Measurements from ENCODE around the gene ZNF366. TPM values are rescaled to one million over a fixed set of nuclear protein-coding genes. Genes with fewer than 3 reads are reported as not detected.

ZNF366 gene
- total RNA-seq, 1 experiment from 2014 or later: not detected

DNA sequence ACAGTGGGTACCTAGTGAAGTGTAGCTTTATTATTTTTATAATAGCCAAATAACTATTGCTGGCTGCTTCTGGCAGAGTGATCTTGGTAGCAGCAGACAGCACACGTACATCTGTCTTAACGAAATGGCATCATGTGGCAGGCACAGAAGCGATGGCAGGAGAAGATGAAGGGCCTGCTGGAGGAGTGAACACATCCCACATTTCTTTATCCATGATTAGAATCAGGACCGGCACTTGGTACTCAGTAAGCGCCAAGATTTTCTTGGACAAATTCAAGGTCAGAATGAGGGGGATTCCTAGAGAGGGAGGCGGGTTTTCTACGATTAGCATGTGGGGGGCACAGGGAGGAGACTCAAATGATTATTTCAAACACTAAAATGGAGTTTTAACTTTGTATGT, 23.0 kb upstream of the ZNF366 start:
- no TSS peak for BruUV-seq (replicated peaks)
- TF ChIP-seq, protein P1, sequence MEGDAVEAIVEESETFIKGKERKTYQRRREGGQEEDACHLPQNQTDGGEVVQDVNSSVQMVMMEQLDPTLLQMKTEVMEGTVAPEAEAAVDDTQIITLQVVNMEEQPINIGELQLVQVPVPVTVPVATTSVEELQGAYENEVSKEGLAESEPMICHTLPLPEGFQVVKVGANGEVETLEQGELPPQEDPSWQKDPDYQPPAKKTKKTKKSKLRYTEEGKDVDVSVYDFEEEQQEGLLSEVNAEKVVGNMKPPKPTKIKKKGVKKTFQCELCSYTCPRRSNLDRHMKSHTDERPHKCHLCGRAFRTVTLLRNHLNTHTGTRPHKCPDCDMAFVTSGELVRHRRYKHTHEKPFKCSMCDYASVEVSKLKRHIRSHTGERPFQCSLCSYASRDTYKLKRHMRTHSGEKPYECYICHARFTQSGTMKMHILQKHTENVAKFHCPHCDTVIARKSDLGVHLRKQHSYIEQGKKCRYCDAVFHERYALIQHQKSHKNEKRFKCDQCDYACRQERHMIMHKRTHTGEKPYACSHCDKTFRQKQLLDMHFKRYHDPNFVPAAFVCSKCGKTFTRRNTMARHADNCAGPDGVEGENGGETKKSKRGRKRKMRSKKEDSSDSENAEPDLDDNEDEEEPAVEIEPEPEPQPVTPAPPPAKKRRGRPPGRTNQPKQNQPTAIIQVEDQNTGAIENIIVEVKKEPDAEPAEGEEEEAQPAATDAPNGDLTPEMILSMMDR (IDR thresholded peaks at IDR 0.05; ENCODE audit: insufficient read depth in 1 of 2, low read depth in 1 of 2, low read length in 1 of 2, severe bottlenecking in 1 of 2, unreplicated experiment in 1 of 2): no peak
- H3K9me3 Mint-ChIP-seq (ENCODE audit: unreplicated experiment): no peaks in the 10 kb centered on the region

DNA sequence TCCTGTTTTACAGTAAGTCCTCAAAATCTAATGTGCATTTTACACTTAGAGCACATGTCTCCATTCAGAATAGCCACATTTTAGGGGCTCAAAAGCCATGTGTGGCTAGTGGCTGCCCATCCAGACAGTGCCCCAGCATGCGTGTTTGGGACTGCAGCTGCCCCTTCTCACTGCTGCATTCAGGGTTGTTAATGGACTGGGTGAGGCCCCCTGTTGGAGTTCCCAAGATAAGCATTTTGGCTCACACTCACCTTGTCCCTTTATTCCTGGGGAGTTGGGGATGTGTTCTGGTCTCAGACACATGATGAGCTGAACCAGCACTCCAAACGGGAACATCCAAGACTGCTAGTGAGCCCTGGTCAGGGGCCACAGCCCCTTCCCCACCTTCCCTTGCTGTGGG, 22.2 kb upstream of the ZNF366 start:
- no peaks in the 10 kb centered on the region for H3K9me3 Mint-ChIP-seq (ENCODE audit: unreplicated experiment)

More for the DNA sequence above, 23.0 kb upstream of the ZNF366 start:
- CTCF ChIA-PET: no interaction called here
- POLR2A ChIA-PET: no interaction called here
- H3K4me1 Mint-ChIP-seq (ENCODE audit: low read depth, unreplicated experiment): no peaks in the 10 kb centered on the region
- no peak overlapping the region for H3K27ac Mint-ChIP-seq (ENCODE audit: unreplicated experiment)
- no peaks in the 10 kb centered on the region for H3K36me3 ChIP-seq (ENCODE audit: control insufficient read depth, insufficient read depth, low read length)
- H3K4me3 ChIP-seq (ENCODE audit: low read depth, low read length): no peak overlapping the region
- DNase-seq: no peak
- no peaks in the 10 kb centered on the region for H3K27me3 Mint-ChIP-seq (ENCODE audit: insufficient read depth, unreplicated experiment)
- no peaks in the 10 kb centered on the region for H3K4me1 ChIP-seq
- no peaks in the 10 kb centered on the region for H3K9me3 ChIP-seq
- H3K27me3 ChIP-seq (replicated peaks; ENCODE audit: control insufficient read depth, insufficient read depth, low read length): no peaks in the 10 kb centered on the region
- intact Hi-C loops (cut with micrococcal nuclease; ENCODE audit: unreplicated experiment): no loop called here
- no peak overlapping the region for H3K4me3 Mint-ChIP-seq (ENCODE audit: unreplicated experiment)
- H3K36me3 Mint-ChIP-seq (ENCODE audit: insufficient read depth, unreplicated experiment): peaks cover 5% of the 10 kb centered on the region

DNA sequence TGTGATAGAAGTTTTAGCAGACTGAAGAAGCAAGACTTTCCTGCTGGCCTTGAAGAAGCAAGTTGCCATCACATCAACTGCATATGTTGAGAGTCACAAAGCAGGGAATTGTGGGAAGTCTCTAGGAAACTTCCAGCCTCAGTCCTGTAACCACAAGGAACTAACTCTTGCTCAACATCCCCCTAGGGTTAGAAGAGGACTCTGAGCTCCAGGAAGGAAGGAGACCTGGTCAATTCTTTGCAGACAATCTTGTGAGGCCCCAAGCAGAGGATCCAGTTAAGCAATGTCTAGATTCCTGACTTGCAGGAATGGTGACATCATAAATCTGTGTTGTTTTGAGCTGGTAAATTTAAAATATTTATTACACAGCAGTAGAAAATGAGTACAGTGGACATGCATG, 18.6 kb upstream of the ZNF366 start:
- H3K27me3 Mint-ChIP-seq (ENCODE audit: insufficient read depth, unreplicated experiment): no peaks in the 10 kb centered on the region
- Histone ChIP-seq H3K4me3 (ENCODE audit: low read depth, low read length) (no peak overlapping the region), H3K27me3 (replicated peaks; ENCODE audit: control insufficient read depth, insufficient read depth, low read length) (no peaks in the 10 kb centered on the region), H3K36me3 (ENCODE audit: control insufficient read depth, insufficient read depth, low read length) (no peaks in the 10 kb centered on the region), H3K4me1 (no peaks in the 10 kb centered on the region), H3K9me3 (peaks cover 3% of the 10 kb centered on the region; the same call in 1 of the 2 replicates)
- no peak overlapping the region for H3K4me3 Mint-ChIP-seq (ENCODE audit: unreplicated experiment)
- H3K36me3 Mint-ChIP-seq (ENCODE audit: insufficient read depth, unreplicated experiment): peaks cover 5% of the 10 kb centered on the region
- BruUV-seq (replicated peaks): no TSS peak
- DNase-seq: peak in 1 of 2 experiments; percentile 19
- CTCF ChIA-PET: interaction anchor here (1.2 kb wide), 1 partner anchor 159 kb away, joined by 4 read pairs; no protein-coding TSS in a partner anchor
- no peak overlapping the region for H3K27ac Mint-ChIP-seq (ENCODE audit: unreplicated experiment)
- POLR2A ChIA-PET: no interaction called here
- intact Hi-C loops (cut with micrococcal nuclease; ENCODE audit: unreplicated experiment): no loop called here
- TF ChIP-seq, protein P1 (IDR thresholded peaks at IDR 0.05; ENCODE audit: insufficient read depth in 1 of 2, low read depth in 1 of 2, low read length in 1 of 2, severe bottlenecking in 1 of 2, unreplicated experiment in 1 of 2): no peak
- no peaks in the 10 kb centered on the region for H3K4me1 Mint-ChIP-seq (ENCODE audit: low read depth, unreplicated experiment)
- H3K9me3 Mint-ChIP-seq (ENCODE audit: unreplicated experiment): peaks cover 11% of the 10 kb centered on the region

More for the DNA sequence above, 22.2 kb upstream of the ZNF366 start:
- H3K27me3 ChIP-seq (replicated peaks; ENCODE audit: control insufficient read depth, insufficient read depth, low read length): no peaks in the 10 kb centered on the region
- H3K27ac Mint-ChIP-seq (ENCODE audit: unreplicated experiment): no peak overlapping the region
- H3K27me3 Mint-ChIP-seq (ENCODE audit: insufficient read depth, unreplicated experiment): no peaks in the 10 kb centered on the region
- no TSS peak for BruUV-seq (replicated peaks)
- no peaks in the 10 kb centered on the region for H3K36me3 ChIP-seq (ENCODE audit: control insufficient read depth, insufficient read depth, low read length)
- intact Hi-C loops (cut with micrococcal nuclease; ENCODE audit: unreplicated experiment): no loop called here
- no peak overlapping the region for H3K4me3 Mint-ChIP-seq (ENCODE audit: unreplicated experiment)
- peaks cover 5% of the 10 kb centered on the region for H3K36me3 Mint-ChIP-seq (ENCODE audit: insufficient read depth, unreplicated experiment)
- TF ChIP-seq, protein P1 (IDR thresholded peaks at IDR 0.05; ENCODE audit: insufficient read depth in 1 of 2, low read depth in 1 of 2, low read length in 1 of 2, severe bottlenecking in 1 of 2, unreplicated experiment in 1 of 2): no peak
- H3K4me1 ChIP-seq: no peaks in the 10 kb centered on the region
- no peak overlapping the region for H3K4me3 ChIP-seq (ENCODE audit: low read depth, low read length)
- H3K4me1 Mint-ChIP-seq (ENCODE audit: low read depth, unreplicated experiment): no peaks in the 10 kb centered on the region
- no peaks in the 10 kb centered on the region for H3K9me3 ChIP-seq
- CTCF ChIA-PET: no interaction called here
- POLR2A ChIA-PET: no interaction called here
- no peak for DNase-seq

All from Caco-2 (cell line).